Natural killer cell (primary cell): ENCODE results near the gene C1QTNF6. TPM values are rescaled to one million over a fixed set of nuclear protein-coding genes. Genes with fewer than 3 reads are reported as not detected.

ENCODE experiments used
- ATAC-seq, 3 donors: fragments of 150-1000 bp in 2 of 3; fragments of 200-7000 bp in 1 of 3; cut with Tn5 transposase; 1 replicate in 1 of 3; 2 replicates in 2 of 3; pipeline ENCODE4 v1.10.0; 2021; ENCODE audit warnings: mild to moderate bottlenecking in 2 of 3, moderate library complexity in 2 of 3
- DNase-seq, 2 donors: peaks; one replicate each; pipeline versions ENCODE4 v3.0.0 to v3.0.0-alpha.2; 2013 to 2021; ENCODE audit warnings: mixed read lengths in 1 of 2
- H3K27ac ChIP-seq: one replicate; pipeline ENCODE4 v1.5.1; 2013; ENCODE audit warnings: mild to moderate bottlenecking, low read length
- H3K27me3 ChIP-seq: one replicate; pipeline ENCODE4 v1.6.1; 2013; ENCODE audit warnings: low read length; ENCODE audit not compliant: control insufficient read depth, insufficient read depth
- H3K36me3 ChIP-seq: one replicate; pipeline ENCODE4 v1.6.1; 2013; ENCODE audit warnings: low read length; ENCODE audit not compliant: control insufficient read depth, insufficient read depth
- H3K4me1 ChIP-seq: one replicate; pipeline ENCODE4 v1.6.1; 2013; ENCODE audit warnings: low read length; ENCODE audit not compliant: control insufficient read depth, insufficient read depth
- H3K4me3 ChIP-seq: one replicate; pipeline ENCODE4 v1.5.1; 2013; ENCODE audit warnings: low read length
- H3K9me3 ChIP-seq: one replicate; pipeline ENCODE4 v1.6.1; 2013; ENCODE audit warnings: low read length; ENCODE audit not compliant: control insufficient read depth, insufficient read depth
- H3K27ac Mint-ChIP-seq, 2 donors: one replicate each; pipeline ENCODE4 v1.8.0; 2022; ENCODE audit warnings: mild to moderate bottlenecking in 2 of 2, mixed read lengths in 2 of 2, moderate library complexity in 1 of 2
- H3K27me3 Mint-ChIP-seq, 2 donors: one replicate each; pipeline ENCODE4 v1.8.0; 2022; ENCODE audit warnings: low read depth in 2 of 2, mixed read lengths in 2 of 2
- H3K36me3 Mint-ChIP-seq: one replicate; pipeline ENCODE4 v1.8.0; 2022; ENCODE audit warnings: mixed read lengths
- H3K4me1 Mint-ChIP-seq, 2 donors: one replicate each; pipeline ENCODE4 v1.8.0; 2022; ENCODE audit warnings: mixed read lengths in 2 of 2
- H3K4me3 Mint-ChIP-seq: one replicate; pipeline ENCODE4 v1.8.0; 2022; ENCODE audit warnings: mild to moderate bottlenecking, moderate library complexity, mixed read lengths
- H3K9me3 Mint-ChIP-seq, 2 donors: one replicate each; pipeline ENCODE4 v1.8.0; 2022; ENCODE audit warnings: mixed read lengths in 2 of 2
- CTCF ChIP-seq: fragments of 200-600 bp; IDR thresholded peaks from one replicate; pipeline ENCODE4 v1.8.0; 2022; ENCODE audit warnings: antibody characterized with exemption
- WGBS: methylation state at CpG from one replicate; pipeline ENCODE4 v1.1.7; 2013; ENCODE audit warnings: missing lambda C conversion rate; ENCODE audit not compliant: insufficient coverage; 5-methylcytosine and 5-hydroxymethylcytosine counted together
- intact Hi-C: fragments of 100-400 bp; cut with micrococcal nuclease; formaldehyde crosslinking; loops from one replicate; pipeline ENCODE4 v1.14.2; 2022
- total RNA-seq, 4 donors: library from RNA; stranded (reverse); fragments of 120-200 nt in 1 of 4; gene quantifications; one replicate each; pipeline versions ENCODE4 v1.2.3 to v1.2.4, GENCODE V29; 2013 to 2022

Gene C1QTNF6
- total RNA-seq, 3 donors from 2014 or later (not counting 1 experiment from before 2014, with no cell fraction given): 6.0 to 10.3 (median 6.7) TPM

- Histone ChIP-seq H3K4me1 (peaks cover 30% of the 10 kb centered on the region), H3K27me3 (no peaks in the 10 kb centered on the region), H3K36me3 (no peaks in the 10 kb centered on the region), H3K27ac (peak overlapping the region; percentile 60), H3K9me3 (no peaks in the 10 kb centered on the region), H3K4me3 (peak overlapping the region; percentile 5)
- TF ChIP-seq CTCF: peak; percentile 37
- ATAC-seq (no peak), DNase-seq (no peak)
- H3K27ac Mint-ChIP-seq: peak overlapping the region; percentile 93 to 97
- H3K36me3 Mint-ChIP-seq: no peaks in the 10 kb centered on the region
- no peaks in the 10 kb centered on the region for H3K27me3 Mint-ChIP-seq
- WGBS: 40% methylated on average over 12 of the region's 12 CpGs
- H3K4me1 Mint-ChIP-seq: peaks cover 23 to 35% of the 10 kb centered on the region in 2 donors
- intact Hi-C loops: loop anchor here (1.0 to 5.0 kb wide), 6 partner anchors 29 to 417 kb away; partner anchors contain the start of gene IL2RB
- no peaks in the 10 kb centered on the region for H3K9me3 Mint-ChIP-seq
- H3K4me3 Mint-ChIP-seq: peak overlapping the region; percentile 90
Observed at GRCh38 chr22:37199760-37200108, 11.7 kb upstream of the C1QTNF6 start.

- peak; percentile 85 for TF ChIP-seq CTCF
- ATAC-seq: peak; percentile 96 to 100 (median 96)
- Mint-ChIP-seq H3K36me3 (no peaks in the 10 kb centered on the region), H3K27ac (peak overlapping the region; percentile 93 to 97), H3K4me3 (peak overlapping the region; percentile 90), H3K4me1 (peaks cover 28 to 40% of the 10 kb centered on the region in 2 donors), H3K27me3 (no peaks in the 10 kb centered on the region), H3K9me3 (no peaks in the 10 kb centered on the region)
- intact Hi-C loops: loop anchor here (1.0 to 5.0 kb wide), 5 partner anchors 30 to 417 kb away; partner anchors contain the start of gene IL2RB
- Histone ChIP-seq H3K4me3 (peak overlapping the region; percentile 80), H3K9me3 (no peaks in the 10 kb centered on the region), H3K27me3 (no peaks in the 10 kb centered on the region), H3K27ac (peak overlapping the region; percentile 91), H3K4me1 (peaks cover 34% of the 10 kb centered on the region), H3K36me3 (no peaks in the 10 kb centered on the region)
- DNase-seq: peak; percentile 99 to 100
- WGBS: under 1% methylated on average over 58 of the region's 58 CpGs
Observed at GRCh38 chr22:37199103-37199759, 11.2 kb upstream of the C1QTNF6 start.

GRCh38 chr22:37198258-37199102, 10.4 kb upstream of the C1QTNF6 start:
- peak; percentile 96 for TF ChIP-seq CTCF
- ATAC-seq: peak; percentile 36 to 42 (median 41)
- H3K9me3 Mint-ChIP-seq: no peaks in the 10 kb centered on the region
- peak overlapping the region; percentile 91 for H3K27ac ChIP-seq
- peak; percentile 91 for DNase-seq
- 2% methylated on average over 51 of the region's 51 CpGs for WGBS
- H3K4me3 ChIP-seq: peak overlapping the region; percentile 80
- peaks cover 42% of the 10 kb centered on the region for H3K4me1 ChIP-seq
- H3K36me3 ChIP-seq: no peaks in the 10 kb centered on the region
- intact Hi-C loops: loop anchor here (1.0 to 5.0 kb wide), 7 partner anchors 30 to 416 kb away; partner anchors contain the start of gene IL2RB
- H3K4me3 Mint-ChIP-seq: peak overlapping the region; percentile 90
- no peaks in the 10 kb centered on the region for H3K27me3 Mint-ChIP-seq
- H3K27me3 ChIP-seq: no peaks in the 10 kb centered on the region
- peaks cover 35 to 48% of the 10 kb centered on the region in 2 donors for H3K4me1 Mint-ChIP-seq
- no peaks in the 10 kb centered on the region for H3K9me3 ChIP-seq
- peak overlapping the region; percentile 93 to 97 for H3K27ac Mint-ChIP-seq
- no peaks in the 10 kb centered on the region for H3K36me3 Mint-ChIP-seq
